ENCODE results near the gene CYTH1. TPM values are rescaled to one million over a fixed set of nuclear protein-coding genes. Genes with fewer than 3 reads are reported as not detected.

Gene CYTH1
- total and polyA plus RNA-seq, 3 donors from 2014 or later: 40.8 to 47.9 (median 42.2) TPM

DNA sequence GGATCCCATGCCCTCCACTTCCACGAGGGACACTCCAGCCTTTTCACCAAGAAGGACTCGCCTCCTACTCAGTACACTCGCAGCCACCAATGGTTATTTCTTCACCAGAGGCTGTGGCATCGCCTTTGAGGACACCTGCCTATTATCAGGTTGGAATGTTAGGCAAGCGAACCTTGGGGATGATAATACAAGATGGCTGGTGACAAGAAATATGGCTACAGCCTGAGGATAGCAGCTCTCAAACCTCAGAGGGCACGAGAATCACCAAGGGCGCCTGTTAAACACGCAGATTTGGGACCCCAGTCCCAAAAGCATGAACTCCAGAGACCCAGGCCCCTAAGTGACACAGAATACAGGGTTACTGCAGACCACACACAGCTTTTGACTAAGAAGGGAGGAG is 58.1 kb downstream of the CYTH1 start:
- TF ChIP-seq POLR2A (IDR thresholded peaks at IDR 0.05): no peak
- TF ChIP-seq, protein P1, sequence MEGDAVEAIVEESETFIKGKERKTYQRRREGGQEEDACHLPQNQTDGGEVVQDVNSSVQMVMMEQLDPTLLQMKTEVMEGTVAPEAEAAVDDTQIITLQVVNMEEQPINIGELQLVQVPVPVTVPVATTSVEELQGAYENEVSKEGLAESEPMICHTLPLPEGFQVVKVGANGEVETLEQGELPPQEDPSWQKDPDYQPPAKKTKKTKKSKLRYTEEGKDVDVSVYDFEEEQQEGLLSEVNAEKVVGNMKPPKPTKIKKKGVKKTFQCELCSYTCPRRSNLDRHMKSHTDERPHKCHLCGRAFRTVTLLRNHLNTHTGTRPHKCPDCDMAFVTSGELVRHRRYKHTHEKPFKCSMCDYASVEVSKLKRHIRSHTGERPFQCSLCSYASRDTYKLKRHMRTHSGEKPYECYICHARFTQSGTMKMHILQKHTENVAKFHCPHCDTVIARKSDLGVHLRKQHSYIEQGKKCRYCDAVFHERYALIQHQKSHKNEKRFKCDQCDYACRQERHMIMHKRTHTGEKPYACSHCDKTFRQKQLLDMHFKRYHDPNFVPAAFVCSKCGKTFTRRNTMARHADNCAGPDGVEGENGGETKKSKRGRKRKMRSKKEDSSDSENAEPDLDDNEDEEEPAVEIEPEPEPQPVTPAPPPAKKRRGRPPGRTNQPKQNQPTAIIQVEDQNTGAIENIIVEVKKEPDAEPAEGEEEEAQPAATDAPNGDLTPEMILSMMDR (IDR thresholded peaks at IDR 0.05): no peak
- Histone ChIP-seq H3K4me3 (no peak overlapping the region), H3K4me1 (no peaks in the 10 kb centered on the region), H3K27ac (no peak overlapping the region), H3K27me3 (no peaks in the 10 kb centered on the region), H3K9me3 (no peaks in the 10 kb centered on the region), H3K36me3 (ENCODE audit: low read depth, missing control alignments) (no peaks in the 10 kb centered on the region)
- DNase-seq: no peak
- intact Hi-C loops (cut with DNase I; ENCODE audit: low total_unique reads): no loop called here
- WGBS, 2 donors: 82 to 90% methylated on average over 8 of the region's 8 CpGs

DNA sequence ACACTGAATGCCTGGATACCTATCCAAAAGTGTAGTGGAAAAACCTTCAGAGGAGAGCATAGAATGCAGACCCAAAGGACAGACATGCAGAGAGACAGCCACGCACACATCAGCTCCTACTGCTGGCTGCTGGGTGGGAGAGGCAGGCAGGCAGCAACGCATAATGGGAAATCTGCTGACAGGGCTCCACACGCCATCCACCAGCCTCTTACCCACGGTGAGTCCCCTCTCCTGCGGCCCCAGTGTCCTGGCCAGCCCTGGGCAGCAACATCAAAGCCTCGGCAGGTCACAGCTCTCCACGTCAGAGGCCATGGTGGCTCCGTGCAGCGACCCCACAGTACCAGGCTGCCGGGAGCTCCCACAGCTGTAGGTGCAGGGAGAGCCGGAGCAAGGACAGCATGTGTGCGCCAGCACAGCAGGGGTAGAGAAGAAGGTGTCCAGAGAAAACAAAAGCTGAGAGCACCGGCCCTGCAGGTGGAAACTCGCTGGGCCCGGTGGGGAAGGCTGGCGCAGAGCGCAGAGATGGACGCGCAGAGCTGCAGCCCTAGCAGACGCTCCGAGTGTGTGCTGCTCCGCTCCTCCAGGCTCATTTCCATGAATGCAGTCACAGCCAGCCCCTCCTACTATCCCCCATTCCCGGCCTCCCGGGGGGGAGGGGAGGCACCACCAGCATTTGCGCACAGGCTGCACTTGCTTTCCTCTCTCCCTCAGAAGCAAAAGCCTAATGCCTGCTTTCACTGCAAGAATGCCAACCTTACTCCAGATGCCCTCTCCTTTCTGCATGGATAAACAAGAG is 58.9 kb downstream of the CYTH1 start:
- no peaks in the 10 kb centered on the region for H3K36me3 ChIP-seq (ENCODE audit: low read depth, missing control alignments)
- no peaks in the 10 kb centered on the region for H3K4me1 ChIP-seq
- no peaks in the 10 kb centered on the region for H3K9me3 ChIP-seq
- 27 to 40% methylated on average over 22 to 25 of the region's 25 CpGs for WGBS, 2 donors
- TF ChIP-seq, protein P1 (IDR thresholded peaks at IDR 0.05): no peak
- TF ChIP-seq POLR2A (IDR thresholded peaks at IDR 0.05): no peak
- H3K4me3 ChIP-seq: no peak overlapping the region
- intact Hi-C loops (cut with DNase I; ENCODE audit: low total_unique reads): no loop called here
- peak; percentile 56 for DNase-seq
- H3K27ac ChIP-seq: no peak overlapping the region
- H3K27me3 ChIP-seq: no peaks in the 10 kb centered on the region

DNA sequence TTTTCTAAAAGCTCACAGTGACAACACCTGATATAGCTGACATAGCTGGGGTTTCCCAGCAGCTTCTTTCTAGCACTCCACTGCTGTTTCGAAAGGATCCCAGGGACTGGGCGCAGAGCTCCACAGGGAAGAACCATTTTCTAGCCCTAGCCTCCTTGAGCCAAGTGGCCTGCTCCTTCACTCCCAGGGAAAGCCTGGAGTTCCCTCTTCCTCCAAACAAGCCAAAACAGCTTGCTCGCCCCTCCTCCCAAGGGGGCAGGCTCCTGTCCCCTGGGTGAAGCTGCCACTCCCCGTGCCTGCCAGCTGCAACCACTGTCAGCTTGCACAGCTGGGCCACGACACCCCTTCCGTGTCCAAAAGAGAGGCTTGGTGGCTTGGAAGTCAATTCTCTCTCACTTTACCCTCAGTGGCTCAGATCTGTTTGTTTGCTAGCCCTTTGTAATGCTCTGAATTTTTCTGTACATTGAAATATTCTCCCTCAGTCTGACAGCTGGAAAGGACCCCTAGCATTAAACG is 59.8 kb downstream of the CYTH1 start:
- TF ChIP-seq POLR2A (IDR thresholded peaks at IDR 0.05): no peak
- TF ChIP-seq, protein P1 (IDR thresholded peaks at IDR 0.05): no peak
- no peaks in the 10 kb centered on the region for H3K9me3 ChIP-seq
- no peak overlapping the region for H3K4me3 ChIP-seq
- no peaks in the 10 kb centered on the region for H3K36me3 ChIP-seq (ENCODE audit: low read depth, missing control alignments)
- no peaks in the 10 kb centered on the region for H3K27me3 ChIP-seq
- no peak overlapping the region for H3K27ac ChIP-seq
- intact Hi-C loops (cut with DNase I; ENCODE audit: low total_unique reads): no loop called here
- no peak for DNase-seq
- 66 to 85% methylated on average over 7 of the region's 7 CpGs for WGBS, 2 donors
- H3K4me1 ChIP-seq: peaks cover 5% of the 10 kb centered on the region

DNA sequence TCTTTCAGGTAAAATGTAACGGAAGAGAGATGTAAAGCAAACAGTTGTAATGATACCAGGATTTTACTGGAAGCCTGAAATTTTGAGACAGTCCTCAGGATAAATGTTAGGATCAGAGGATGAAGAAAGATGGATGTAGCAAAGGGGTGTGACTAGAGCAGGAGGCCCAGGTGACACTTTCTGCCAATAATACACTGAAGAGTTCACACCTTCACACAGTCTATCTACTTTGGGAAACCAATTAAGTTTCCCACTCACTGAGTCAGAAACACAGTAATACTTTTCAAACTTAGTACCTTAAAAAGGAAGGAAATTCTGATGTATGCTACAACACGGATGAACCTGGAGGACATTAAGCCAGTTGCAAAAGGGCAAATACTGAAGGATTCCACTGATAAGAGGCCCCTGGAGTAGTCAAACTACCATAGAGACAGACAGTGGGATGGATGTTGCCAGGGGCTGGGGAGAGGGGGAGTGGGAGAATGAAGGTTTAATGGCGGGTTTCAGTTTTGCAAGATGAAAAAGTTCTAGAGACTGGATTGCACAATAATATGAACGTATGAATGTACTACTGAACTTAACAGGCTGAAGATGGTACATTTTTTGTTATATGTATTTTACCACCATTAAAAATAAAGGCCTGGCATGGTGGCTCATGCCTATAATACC is 62.3 kb downstream of the CYTH1 start:
- intact Hi-C loops (cut with DNase I; ENCODE audit: low total_unique reads): no loop called here
- 82 to 85% methylated on average over 4 of the region's 4 CpGs for WGBS, 2 donors
- no peak overlapping the region for H3K4me3 ChIP-seq
- H3K36me3 ChIP-seq (ENCODE audit: low read depth, missing control alignments): no peaks in the 10 kb centered on the region
- H3K27ac ChIP-seq: no peak overlapping the region
- no peak for DNase-seq
- peaks cover 15% of the 10 kb centered on the region for H3K4me1 ChIP-seq
- H3K9me3 ChIP-seq: no peaks in the 10 kb centered on the region
- no peaks in the 10 kb centered on the region for H3K27me3 ChIP-seq
- TF ChIP-seq, protein P1 (IDR thresholded peaks at IDR 0.05): no peak
- no peak for TF ChIP-seq POLR2A (IDR thresholded peaks at IDR 0.05)

All from testis (tissue), 3 donors.